ENCODE results near the gene SRD5A3. TPM values are rescaled to one million over a fixed set of nuclear protein-coding genes. Genes with fewer than 3 reads are reported as not detected.

Gene SRD5A3
- total and polyA plus RNA-seq, 9 of the 15 experiments (the other 6 are each of a cell fraction or from before 2014, with no cell fraction given): 2.5 to 37.0 (median 13.3) TPM

DNA sequence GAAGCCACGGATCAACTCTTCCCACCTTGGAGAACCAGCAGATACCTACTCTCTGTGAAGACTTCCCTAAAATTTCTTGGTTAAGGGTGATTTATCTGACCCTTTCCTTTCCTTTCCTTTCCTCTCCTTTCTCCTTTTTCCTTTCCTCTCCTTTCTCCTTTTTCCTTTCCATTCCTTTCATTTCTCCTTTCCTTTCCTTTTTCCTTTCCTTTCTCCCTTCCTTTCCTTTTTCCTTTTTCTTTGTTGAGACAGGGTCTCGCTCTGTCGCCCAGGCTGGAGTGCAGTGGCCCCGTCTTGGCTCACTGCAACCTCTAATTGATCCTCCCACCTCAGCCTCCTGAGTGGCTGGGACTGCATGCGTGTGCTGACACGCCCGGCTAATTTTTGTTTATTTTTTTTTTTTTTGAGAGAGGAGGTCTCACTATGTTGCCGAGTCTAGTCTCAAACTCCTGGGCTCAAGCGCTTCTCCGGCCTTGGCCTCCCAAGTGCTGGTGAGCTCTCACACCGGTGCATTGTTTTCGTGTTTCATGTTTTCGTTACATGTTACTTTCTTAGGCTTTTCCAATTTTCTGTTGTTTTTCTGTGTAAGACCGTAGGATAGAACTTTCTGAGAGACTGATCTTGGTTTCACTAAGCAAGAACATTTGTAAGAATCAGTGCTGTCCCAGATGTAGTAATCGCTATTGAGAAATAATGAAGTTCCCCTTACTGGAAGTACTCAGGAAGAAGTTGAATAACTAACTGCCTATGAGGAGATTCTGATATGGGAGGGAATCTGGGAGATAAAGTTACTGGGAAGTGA, 51.7 kb downstream of the SRD5A3 start (continued):
- TF ChIP-seq, protein P1, sequence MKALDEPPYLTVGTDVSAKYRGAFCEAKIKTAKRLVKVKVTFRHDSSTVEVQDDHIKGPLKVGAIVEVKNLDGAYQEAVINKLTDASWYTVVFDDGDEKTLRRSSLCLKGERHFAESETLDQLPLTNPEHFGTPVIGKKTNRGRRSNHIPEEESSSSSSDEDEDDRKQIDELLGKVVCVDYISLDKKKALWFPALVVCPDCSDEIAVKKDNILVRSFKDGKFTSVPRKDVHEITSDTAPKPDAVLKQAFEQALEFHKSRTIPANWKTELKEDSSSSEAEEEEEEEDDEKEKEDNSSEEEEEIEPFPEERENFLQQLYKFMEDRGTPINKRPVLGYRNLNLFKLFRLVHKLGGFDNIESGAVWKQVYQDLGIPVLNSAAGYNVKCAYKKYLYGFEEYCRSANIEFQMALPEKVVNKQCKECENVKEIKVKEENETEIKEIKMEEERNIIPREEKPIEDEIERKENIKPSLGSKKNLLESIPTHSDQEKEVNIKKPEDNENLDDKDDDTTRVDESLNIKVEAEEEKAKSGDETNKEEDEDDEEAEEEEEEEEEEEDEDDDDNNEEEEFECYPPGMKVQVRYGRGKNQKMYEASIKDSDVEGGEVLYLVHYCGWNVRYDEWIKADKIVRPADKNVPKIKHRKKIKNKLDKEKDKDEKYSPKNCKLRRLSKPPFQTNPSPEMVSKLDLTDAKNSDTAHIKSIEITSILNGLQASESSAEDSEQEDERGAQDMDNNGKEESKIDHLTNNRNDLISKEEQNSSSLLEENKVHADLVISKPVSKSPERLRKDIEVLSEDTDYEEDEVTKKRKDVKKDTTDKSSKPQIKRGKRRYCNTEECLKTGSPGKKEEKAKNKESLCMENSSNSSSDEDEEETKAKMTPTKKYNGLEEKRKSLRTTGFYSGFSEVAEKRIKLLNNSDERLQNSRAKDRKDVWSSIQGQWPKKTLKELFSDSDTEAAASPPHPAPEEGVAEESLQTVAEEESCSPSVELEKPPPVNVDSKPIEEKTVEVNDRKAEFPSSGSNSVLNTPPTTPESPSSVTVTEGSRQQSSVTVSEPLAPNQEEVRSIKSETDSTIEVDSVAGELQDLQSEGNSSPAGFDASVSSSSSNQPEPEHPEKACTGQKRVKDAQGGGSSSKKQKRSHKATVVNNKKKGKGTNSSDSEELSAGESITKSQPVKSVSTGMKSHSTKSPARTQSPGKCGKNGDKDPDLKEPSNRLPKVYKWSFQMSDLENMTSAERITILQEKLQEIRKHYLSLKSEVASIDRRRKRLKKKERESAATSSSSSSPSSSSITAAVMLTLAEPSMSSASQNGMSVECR (CRISPR knock-in tag; IDR thresholded peaks at IDR 0.05): 0 out of 2 replicates have a peak, but pooled peaks have one; percentile 20
- TF ChIP-seq PHB2 (IDR thresholded peaks at IDR 0.05; ENCODE audit: low read depth): peak; percentile 55; the same call in 1 of the 2 replicates
- no peak for TF ChIP-seq RHOXF2B (CRISPR knock-in tag; conservative IDR thresholded peaks at IDR 0.05)
- TF ChIP-seq AFF1 (IDR thresholded peaks at IDR 0.05; ENCODE audit: low read depth in 1 of 2, partially characterized antibody in 2 of 2): peak in 1 of 2 experiments; percentile 64
- no peak for TF ChIP-seq U2AF2 (optimal IDR thresholded peaks at IDR 0.05; ENCODE audit: low read depth, low read length)
- TF ChIP-seq MTA2 (IDR thresholded peaks at IDR 0.05; ENCODE audit: low read depth): peak; percentile 49
- peak; percentile 85 for TF ChIP-seq CEBPB (tag; IDR thresholded peaks at IDR 0.05)
- TF ChIP-seq, protein P2, sequence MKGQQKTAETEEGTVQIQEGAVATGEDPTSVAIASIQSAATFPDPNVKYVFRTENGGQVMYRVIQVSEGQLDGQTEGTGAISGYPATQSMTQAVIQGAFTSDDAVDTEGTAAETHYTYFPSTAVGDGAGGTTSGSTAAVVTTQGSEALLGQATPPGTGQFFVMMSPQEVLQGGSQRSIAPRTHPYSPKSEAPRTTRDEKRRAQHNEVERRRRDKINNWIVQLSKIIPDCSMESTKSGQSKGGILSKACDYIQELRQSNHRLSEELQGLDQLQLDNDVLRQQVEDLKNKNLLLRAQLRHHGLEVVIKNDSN (CRISPR knock-in tag; IDR thresholded peaks at IDR 0.05): no peak
- peak; percentile 62; the same call in 1 of the 2 replicates for TF ChIP-seq SPI1 (IDR thresholded peaks at IDR 0.05; ENCODE audit: borderline replicate concordance, low read depth, low read length)
- TF ChIP-seq, protein P3, sequence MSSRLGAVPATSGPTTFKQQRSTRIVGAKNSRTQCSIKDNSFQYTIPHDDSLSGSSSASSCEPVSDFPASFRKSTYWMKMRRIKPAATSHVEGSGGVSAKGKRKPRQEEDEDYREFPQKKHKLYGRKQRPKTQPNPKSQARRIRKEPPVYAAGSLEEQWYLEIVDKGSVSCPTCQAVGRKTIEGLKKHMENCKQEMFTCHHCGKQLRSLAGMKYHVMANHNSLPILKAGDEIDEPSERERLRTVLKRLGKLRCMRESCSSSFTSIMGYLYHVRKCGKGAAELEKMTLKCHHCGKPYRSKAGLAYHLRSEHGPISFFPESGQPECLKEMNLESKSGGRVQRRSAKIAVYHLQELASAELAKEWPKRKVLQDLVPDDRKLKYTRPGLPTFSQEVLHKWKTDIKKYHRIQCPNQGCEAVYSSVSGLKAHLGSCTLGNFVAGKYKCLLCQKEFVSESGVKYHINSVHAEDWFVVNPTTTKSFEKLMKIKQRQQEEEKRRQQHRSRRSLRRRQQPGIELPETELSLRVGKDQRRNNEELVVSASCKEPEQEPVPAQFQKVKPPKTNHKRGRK (tag; IDR thresholded peaks at IDR 0.05): peak; percentile 94
- no peak for TF ChIP-seq ZNF277 (CRISPR knock-in tag; IDR thresholded peaks at IDR 0.05; ENCODE audit: borderline replicate concordance)
- TF ChIP-seq NEUROD1 (IDR thresholded peaks at IDR 0.05; ENCODE audit: borderline replicate concordance, low read depth, low read length, partially characterized antibody): no peak
- TF ChIP-seq CSDE1 (IDR thresholded peaks at IDR 0.05): 0 out of 4 replicates have a peak, but pooled peaks of 1 of the 2 experiments have one; percentile 63
- TF ChIP-seq ZNF316 (IDR thresholded peaks at IDR 0.05): no peak; the same call in 1 of the 2 replicates
